HCT116 (cell line): ENCODE data around the gene DHRS2. TPM values are rescaled to one million over a fixed set of nuclear protein-coding genes. Genes with fewer than 3 reads are reported as not detected.
"Not testable (repeated sequence)": the region's sequence is repeated elsewhere in the genome, so short reads cannot be mapped to it uniquely, and the experiment has no call there.

Experiments
- ATAC-seq: fragments of 200-7000 bp; cut with Tn5 transposase; 2 replicates; pipeline ENCODE4 v1.9.1; 2020; ENCODE audit warnings: mild to moderate bottlenecking, moderate library complexity
- BruUV-seq: library from RNA; stranded (reverse); fragments of 400-500 nt; replicated peaks from 2 replicates; lab custom pipeline; 2021; lab: Mats Ljungman, UMichigan
- CTCF ChIA-PET: fragments of 300-600 bp; sonication (Branson Sonifier 250); formaldehyde crosslinking; loops from one replicate; lab custom pipeline; 2021; ENCODE audit warnings: antibody characterized with exemption; lab: Charles Lee
- POLR2A ChIA-PET: fragments of 300-600, 350-600 bp; sonication (Branson Sonifier 250); formaldehyde crosslinking; loops from one replicate; lab custom pipeline; 2021; ENCODE audit warnings: antibody characterized with exemption; lab: Charles Lee
- RAD21 ChIA-PET, 2 experiments: fragments of 300-600 bp; sonication (Branson Sonifier 250); formaldehyde crosslinking; loops; one replicate each; lab custom pipeline; 2023; ENCODE audit warnings: low total read pairs in 2 of 2; ENCODE audit not compliant: uncharacterized antibody in 2 of 2, unreplicated experiment in 2 of 2, low non-redundant PET in 1 of 2; lab: Charles Lee
- DNase-seq: peaks from one replicate; pipeline ENCODE4 v3.0.0-alpha.2; 2010; ENCODE audit warnings: low read depth, low spot score
- H2AFZ ChIP-seq: fragments of 200-600 bp; shearing (Covaris generic), sonication (generic); 2 replicates; pipeline ENCODE4 v1.6.1; 2017; ENCODE audit warnings: low read depth, mixed run types, mixed read lengths, antibody characterized with exemption, low read length; ENCODE audit not compliant: poor library complexity, severe bottlenecking
- H3K27ac ChIP-seq: 2 replicates; pipeline ENCODE4 v1.5.1; 2012; ENCODE audit warnings: low read depth, low read length
- H3K27me3 ChIP-seq: fragments of 200-600 bp; sonication (generic); 2 replicates; pipeline ENCODE4 v1.6.1; 2016; ENCODE audit warnings: mixed run types, low read length, mixed read lengths; ENCODE audit not compliant: insufficient read depth
- H3K36me3 ChIP-seq, 2 experiments: fragments of 200-500 bp in 1 of 2; fragments of 200-600 bp in 1 of 2; sonication (Bioruptor generic) in 1 of 2; sonication (generic) in 1 of 2; 2 replicates each; pipeline versions ENCODE4 v1.5.1 to v1.6.1; 2014 to 2016; ENCODE audit warnings: low read length in 2 of 2, inconsistent platforms in 1 of 2, mixed read lengths in 1 of 2, mixed run types in 1 of 2; ENCODE audit not compliant: insufficient read depth in 2 of 2, control insufficient read depth in 1 of 2
- H3K4me1 ChIP-seq, 2 experiments: fragments of 200-600 bp in 1 of 2; sonication (generic) in 1 of 2; 2 replicates each; pipeline versions ENCODE4 v1.5.1 to v1.6.1; 2012 to 2017; ENCODE audit warnings: low read length in 2 of 2, inconsistent platforms in 1 of 2, mild to moderate bottlenecking in 1 of 2, mixed read lengths in 1 of 2, mixed run types in 1 of 2, moderate library complexity in 1 of 2; ENCODE audit not compliant: insufficient read depth in 2 of 2, control insufficient read depth in 1 of 2
- H3K4me2 ChIP-seq: fragments of 200-600 bp; sonication (generic); 2 replicates; pipeline ENCODE4 v1.6.1; 2017; ENCODE audit warnings: mixed run types, low read length, mixed read lengths
- H3K4me3 ChIP-seq, 2 experiments: fragments of 200-600 bp in 1 of 2; sonication (generic) in 1 of 2; replicated peaks in 1 of 2; 2 replicates each; pipeline ENCODE4 v1.5.1; 2011 to 2016; ENCODE audit warnings: low read length in 2 of 2, control low read depth in 1 of 2, low read depth in 1 of 2, mild to moderate bottlenecking in 1 of 2, mixed read lengths in 1 of 2, mixed run types in 1 of 2
- H3K79me2 ChIP-seq: fragments of 200-600 bp; sonication (generic); 2 replicates; pipeline ENCODE4 v1.6.1; 2017; ENCODE audit warnings: mild to moderate bottlenecking, mixed run types, low read length, moderate library complexity, mixed read lengths; ENCODE audit not compliant: insufficient read depth
- H3K9ac ChIP-seq: fragments of 200-600 bp; sonication (generic); 2 replicates; pipeline ENCODE4 v1.6.1; 2016; ENCODE audit warnings: low read length, mixed read lengths
- H3K9me2 ChIP-seq: fragments of 200-600 bp; sonication (generic), shearing (Covaris generic); 2 replicates; pipeline ENCODE4 v1.6.1; 2017; ENCODE audit warnings: mixed run types, mild to moderate bottlenecking, moderate library complexity; ENCODE audit not compliant: insufficient read depth
- H3K9me3 ChIP-seq, 2 experiments: fragments of 200-500 bp in 1 of 2; fragments of 200-600 bp in 1 of 2; sonication (Bioruptor generic) in 1 of 2; sonication (generic) in 1 of 2; 2 replicates each; pipeline ENCODE4 v1.6.1; 2014 to 2017; ENCODE audit warnings: low read length in 2 of 2, mixed read lengths in 2 of 2, inconsistent platforms in 1 of 2, low read depth in 1 of 2, mild to moderate bottlenecking in 1 of 2, mixed run types in 1 of 2, moderate library complexity in 1 of 2; ENCODE audit not compliant: control insufficient read depth in 1 of 2, insufficient read depth in 1 of 2
- H4K20me1 ChIP-seq: fragments of 200-600 bp; sonication (generic), shearing (Covaris generic); 2 replicates; pipeline ENCODE4 v1.6.1; 2017; ENCODE audit warnings: mixed run types, mild to moderate bottlenecking, moderate library complexity; ENCODE audit not compliant: insufficient read depth
- JUND ChIP-seq: IDR thresholded peaks from 2 replicates; pipeline ENCODE4 v1.6.1; 2012
- intact Hi-C: fragments of 100-400 bp; cut with micrococcal nuclease; formaldehyde crosslinking; loops from 2 replicates; pipeline ENCODE4 v1.10.0; 2022
- total RNA-seq: library from RNA; stranded (reverse); gene quantifications from one replicate; pipeline ENCODE4 v1.2.1, GENCODE V29; 2021; ENCODE audit not compliant: unreplicated experiment

DHRS2 gene
- total RNA-seq, 1 experiment from 2014 or later, result 10.0 TPM

GRCh38 chr14:23633160-23633701 lies 2.9 kb upstream of the DHRS2 start:
- peaks cover 6% of the 10 kb centered on the region in 2 experiments; a peak in 3 of 4 replicates for H3K4me1 ChIP-seq
- no peak overlapping the region for H2AFZ ChIP-seq
- H3K9ac ChIP-seq, result no peak overlapping the region
- H3K36me3 ChIP-seq, result no peaks in the 10 kb centered on the region
- H3K4me2 ChIP-seq, result no peak overlapping the region
- RAD21 ChIA-PET, result interaction anchor here (0.6 to 2.7 kb wide), 5 partner anchors 33 to 320 kb away, joined by 3 to 16 read pairs (median 3); partner anchors contain the start of gene DHRS4 (in 1 of the 2)
- no peaks in the 10 kb centered on the region for H3K27me3 ChIP-seq
- H4K20me1 ChIP-seq, result no peaks in the 10 kb centered on the region
- CTCF ChIA-PET, result interaction anchor here (1.7 to 4.5 kb wide), 6 partner anchors 22 to 294 kb away, joined by 3 to 63 read pairs (median 6); no protein-coding TSS in a partner anchor
- POLR2A ChIA-PET, result interaction anchor here (1.4 kb wide), 1 partner anchor 45 kb away, joined by 7 read pairs; no protein-coding TSS in a partner anchor
- H3K4me3 ChIP-seq, result no peak overlapping the region
- no peaks in the 10 kb centered on the region for H3K9me3 ChIP-seq
- H3K79me2 ChIP-seq, result no peaks in the 10 kb centered on the region
- ATAC-seq, result peak; percentile 39
- intact Hi-C loops, result loop anchor here (1.0 to 5.0 kb wide), 4 partner anchors 94 to 321 kb away; no protein-coding TSS in a partner anchor
- no peak for DNase-seq
- no peak for TF ChIP-seq JUND
- no TSS peak for BruUV-seq
- no peaks in the 10 kb centered on the region for H3K9me2 ChIP-seq
- no peak overlapping the region for H3K27ac ChIP-seq

- ATAC-seq, H3K9me3 ChIP-seq, H3K27me3 ChIP-seq, H3K4me1 ChIP-seq, H3K9ac ChIP-seq, RAD21 ChIA-PET, DNase-seq, H4K20me1 ChIP-seq, H3K27ac ChIP-seq, H3K9me2 ChIP-seq, H3K4me3 ChIP-seq, H3K36me3 ChIP-seq, H3K4me2 ChIP-seq, BruUV-seq, H2AFZ ChIP-seq, H3K79me2 ChIP-seq: not testable (repeated sequence)
- POLR2A ChIA-PET, result interaction anchor here (1.6 kb wide), 1 partner anchor 10 kb away, joined by 4 read pairs; no protein-coding TSS in a partner anchor
- intact Hi-C loops, result loop anchor here (5.0 kb wide), 1 partner anchor 277 kb away; no protein-coding TSS in a partner anchor
- CTCF ChIA-PET, result interaction anchor here (0.6 to 1.4 kb wide), 2 partner anchors 23 to 276 kb away, joined by 3 to 4 read pairs; no protein-coding TSS in a partner anchor
Observed at GRCh38 chr14:23634698-23635412, 1.3 kb upstream of the DHRS2 start.

GRCh38 chr14:23637312-23637654 lies 1.1 kb downstream of the DHRS2 start:
- H3K4me2 ChIP-seq, BruUV-seq, DNase-seq, H3K9me2 ChIP-seq, POLR2A ChIA-PET, H3K27me3 ChIP-seq, H2AFZ ChIP-seq, H3K9me3 ChIP-seq, H3K79me2 ChIP-seq, H4K20me1 ChIP-seq, H3K4me3 ChIP-seq, intact Hi-C loops, H3K9ac ChIP-seq, RAD21 ChIA-PET, H3K36me3 ChIP-seq, ATAC-seq, H3K27ac ChIP-seq, CTCF ChIA-PET: not testable (repeated sequence)
- H3K4me1 ChIP-seq, result peaks cover 12 to 17% of the 10 kb centered on the region in 2 experiments

- H3K79me2 ChIP-seq, H3K4me2 ChIP-seq, H3K36me3 ChIP-seq, ATAC-seq, H3K27ac ChIP-seq, DNase-seq, H3K9me2 ChIP-seq, H3K4me3 ChIP-seq, H3K9me3 ChIP-seq, POLR2A ChIA-PET, intact Hi-C loops, H3K9ac ChIP-seq, H3K27me3 ChIP-seq, CTCF ChIA-PET, BruUV-seq, RAD21 ChIA-PET, H4K20me1 ChIP-seq, H2AFZ ChIP-seq: not testable (repeated sequence)
- peaks cover 12 to 17% of the 10 kb centered on the region in 2 experiments for H3K4me1 ChIP-seq
Observed at GRCh38 chr14:23637655-23638413, 1.7 kb downstream of the DHRS2 start.
